Activated CD8-positive, alpha-beta memory T cell treated with anti-CD3 and anti-CD28 coated beads for 24 hours (primary cell): Measurements from ENCODE around the gene JAGN1.
"Not testable (repeated sequence)": the region's sequence is repeated elsewhere in the genome, so short reads cannot be mapped to it uniquely, and the experiment has no call there.

Experiments
- DNase-seq: peaks from one replicate; pipeline ENCODE4 v3.0.0-alpha.2; 2020

Gene JAGN1

GRCh38 chr3:9869955-9870354 is 20.5 kb upstream of the JAGN1 start:
- DNase-seq: no peak

- DNase-seq: no peak
Observed at GRCh38 chr3:9870978-9871377, 19.4 kb upstream of the JAGN1 start.

- DNase-seq: not testable (repeated sequence)
Observed at GRCh38 chr3:9872067-9872466, 18.3 kb upstream of the JAGN1 start.

- DNase-seq: no peak
Observed at GRCh38 chr3:9875448-9875847, 15.0 kb upstream of the JAGN1 start.

- not testable (repeated sequence) for DNase-seq
Observed at GRCh38 chr3:9876255-9876654, 14.2 kb upstream of the JAGN1 start.

GRCh38 chr3:9876991-9877390 is 13.4 kb upstream of the JAGN1 start:
- DNase-seq: no peak

GRCh38 chr3:9878700-9879099 is 11.7 kb upstream of the JAGN1 start:
- no peak for DNase-seq

- DNase-seq: no peak
Observed at GRCh38 chr3:9879830-9880549, 10.4 kb upstream of the JAGN1 start, which contains the start of gene CIDEC. TSS of gene CIDEC (minus strand) at chr3:9880253. CDS start at chr3:9878486, 1,767 bp downstream.

GRCh38 chr3:9881441-9881840 is 9.0 kb upstream of the JAGN1 start:
- DNase-seq: no peak

- DNase-seq: no peak
Observed at GRCh38 chr3:9883706-9884554, 6.5 kb upstream of the JAGN1 start.

GRCh38 chr3:9884555-9885165 is 5.8 kb upstream of the JAGN1 start:
- DNase-seq: no peak

GRCh38 chr3:9886328-9886727 is 4.1 kb upstream of the JAGN1 start:
- DNase-seq: no peak

GRCh38 chr3:9887480-9887879 is 2.9 kb upstream of the JAGN1 start:
- DNase-seq: no peak

GRCh38 chr3:9888540-9888939 is 1.9 kb upstream of the JAGN1 start:
- DNase-seq: no peak

- no peak for DNase-seq
Observed at GRCh38 chr3:9889405-9889804, 1.0 kb upstream of the JAGN1 start.

- no peak for DNase-seq
Observed at GRCh38 chr3:9891072-9891622, 737 bp downstream of the JAGN1 start.

GRCh38 chr3:9893739-9894138 is 3.3 kb downstream of the JAGN1 start:
- no peak for DNase-seq

- DNase-seq: not testable (repeated sequence)
Observed at GRCh38 chr3:9895715-9896114, 5.3 kb downstream of the JAGN1 start.

- DNase-seq: not testable (repeated sequence)
Observed at GRCh38 chr3:9896755-9897407, 6.5 kb downstream of the JAGN1 start.

GRCh38 chr3:9897408-9898372 is 7.3 kb downstream of the JAGN1 start:
- no peak for DNase-seq

- no peak for DNase-seq
Observed at GRCh38 chr3:9898467-9899241, 8.2 kb downstream of the JAGN1 start.
